IMR-90 (cell line): ENCODE measurements around the gene PLCL2. TPM values are rescaled to one million over a fixed set of nuclear protein-coding genes. Genes with fewer than 3 reads are reported as not detected.

Source experiments
- ATAC-seq: fragments of 200-7000 bp; cut with Tn5 transposase; 2 replicates; pipeline ENCODE4 v1.9.1; 2020; ENCODE audit warnings: low read depth, mild to moderate bottlenecking, moderate library complexity
- BruUV-seq: library from RNA; stranded (reverse); fragments of 400-500 nt; replicated peaks from 2 replicates; lab custom pipeline; 2021; lab: Mats Ljungman, UMichigan
- CTCF ChIA-PET: fragments of 300-600 bp; formaldehyde crosslinking; extraction: SDS; loops from one replicate; lab custom pipeline; 2021; ENCODE audit warnings: antibody characterized with exemption; lab: Yijun Ruan, JAX
- POLR2A ChIA-PET: fragments of 300-600 bp; sonication (Branson Sonifier 250); formaldehyde crosslinking; loops from one replicate; lab custom pipeline; 2022; ENCODE audit warnings: antibody characterized with exemption; ENCODE audit not compliant: unreplicated experiment; lab: Charles Lee
- DNase-seq: peaks from one replicate; pipeline ENCODE4 v3.0.0; 2013
- H2AFZ ChIP-seq: replicated peaks from 2 replicates; pipeline ENCODE3; 2013; ENCODE audit warnings: low read length, mild to moderate bottlenecking; ENCODE audit not compliant: poor library complexity
- H2AK5ac ChIP-seq: 2 replicates; pipeline ENCODE4 v1.6.1; 2013; ENCODE audit warnings: low read depth, low read length, inconsistent platforms
- H2AK9ac ChIP-seq: replicated peaks from 2 replicates; pipeline ENCODE3; 2013; ENCODE audit warnings: mild to moderate bottlenecking, low read depth, low read length, moderate library complexity; ENCODE audit not compliant: poor library complexity
- H2BK120ac ChIP-seq: 2 replicates; pipeline ENCODE4 v1.6.1; 2013; ENCODE audit warnings: low read depth, low read length, inconsistent platforms
- H2BK15ac ChIP-seq: 3 replicates; pipeline ENCODE4 v1.6.1; 2013; ENCODE audit warnings: low read depth, low read length, inconsistent platforms
- H2BK20ac ChIP-seq: 2 replicates; pipeline ENCODE4 v1.6.1; 2013; ENCODE audit warnings: low read depth, mild to moderate bottlenecking, inconsistent platforms, low read length, moderate library complexity
- H2BK5ac ChIP-seq: 2 replicates; pipeline ENCODE4 v1.6.1; 2013; ENCODE audit warnings: mild to moderate bottlenecking, low read depth, low read length, inconsistent platforms; ENCODE audit not compliant: poor library complexity, severe bottlenecking
- H3K14ac ChIP-seq: replicated peaks from 2 replicates; pipeline ENCODE4 v1.6.1; 2013; ENCODE audit warnings: low read depth, low read length, inconsistent platforms
- H3K18ac ChIP-seq: 2 replicates; pipeline ENCODE4 v1.6.1; 2013; ENCODE audit warnings: low read depth, low read length, control low read depth
- H3K23ac ChIP-seq: 2 replicates; pipeline ENCODE4 v1.6.1; 2013; ENCODE audit warnings: low read depth, low read length, inconsistent platforms
- H3K27ac ChIP-seq: 2 replicates; pipeline ENCODE4 v1.5.1; 2013; ENCODE audit warnings: mild to moderate bottlenecking, control low read depth, low read length; ENCODE audit not compliant: insufficient read depth
- H3K27me3 ChIP-seq: 2 replicates; pipeline ENCODE4 v1.6.1; 2013; ENCODE audit warnings: low read length; ENCODE audit not compliant: control insufficient read depth, insufficient read depth
- H3K36me3 ChIP-seq: 2 replicates; pipeline ENCODE4 v1.6.1; 2013; ENCODE audit warnings: low read length, mixed read lengths; ENCODE audit not compliant: control insufficient read depth, insufficient read depth
- H3K4ac ChIP-seq: 2 replicates; pipeline ENCODE4 v1.6.1; 2013; ENCODE audit warnings: low read depth, low read length, inconsistent platforms
- H3K4me1 ChIP-seq: 2 replicates; pipeline ENCODE4 v1.6.1; 2013; ENCODE audit warnings: low read length, mixed read lengths; ENCODE audit not compliant: control insufficient read depth, insufficient read depth
- H3K4me2 ChIP-seq: 2 replicates; pipeline ENCODE4 v1.6.1; 2013; ENCODE audit warnings: low read depth, mild to moderate bottlenecking, control low read depth, low read length, moderate library complexity
- H3K4me3 ChIP-seq: 2 replicates; pipeline ENCODE4 v1.5.1; 2013; ENCODE audit warnings: low read depth, mild to moderate bottlenecking, control low read depth, low read length, moderate library complexity; ENCODE audit not compliant: insufficient read depth
- H3K56ac ChIP-seq: 2 replicates; pipeline ENCODE4 v1.6.1; 2013; ENCODE audit warnings: low read length, inconsistent platforms; ENCODE audit not compliant: insufficient read depth; ENCODE audit errors: extremely low read depth
- H3K79me1 ChIP-seq, 2 experiments: 2 replicates each; pipeline ENCODE4 v1.6.1; 2013; ENCODE audit warnings: low read length in 2 of 2, inconsistent platforms in 1 of 2, low read depth in 1 of 2
- H3K9ac ChIP-seq: 2 replicates; pipeline ENCODE4 v1.6.1; 2013; ENCODE audit warnings: low read depth, low read length, control low read depth
- H3K9me1 ChIP-seq: 2 replicates; pipeline ENCODE4 v1.6.1; 2013; ENCODE audit warnings: low read length, inconsistent platforms; ENCODE audit not compliant: insufficient read depth
- H3K9me3 ChIP-seq: 2 replicates; pipeline ENCODE4 v1.6.1; 2013; ENCODE audit warnings: low read length; ENCODE audit not compliant: control insufficient read depth, insufficient read depth
- H4K20me1 ChIP-seq: 2 replicates; pipeline ENCODE4 v1.6.1; 2013; ENCODE audit warnings: low read length, inconsistent platforms; ENCODE audit not compliant: insufficient read depth
- H4K5ac ChIP-seq: 2 replicates; pipeline ENCODE4 v1.6.1; 2013; ENCODE audit warnings: mild to moderate bottlenecking, low read depth, low read length, control low read depth
- H4K8ac ChIP-seq, 2 experiments: 2 replicates each; pipeline ENCODE4 v1.6.1; 2013; ENCODE audit warnings: low read depth in 2 of 2, low read length in 2 of 2, control low read depth in 1 of 2, inconsistent platforms in 1 of 2
- H4K91ac ChIP-seq: 2 replicates; pipeline ENCODE4 v1.6.1; 2013; ENCODE audit warnings: low read depth, low read length, inconsistent platforms; ENCODE audit not compliant: insufficient read depth
- BHLHE40 ChIP-seq: fragments of 150-350 bp; IDR thresholded peaks from 2 replicates; pipeline ENCODE4 v1.6.1; 2016; ENCODE audit warnings: mild to moderate bottlenecking, low read depth, low read length
- CEBPB ChIP-seq: IDR thresholded peaks from 2 replicates; pipeline ENCODE4 v1.6.1; 2012; ENCODE audit warnings: low read depth, low read length, improper control_type of control experiment
- CHD1 ChIP-seq: IDR thresholded peaks from 2 replicates; pipeline ENCODE4 v1.6.1; 2012; ENCODE audit warnings: low read depth, low read length, improper control_type of control experiment
- CTCF ChIP-seq: conservative IDR thresholded peaks from 2 replicates; pipeline ENCODE4 v1.5.1; 2012; ENCODE audit warnings: mild to moderate bottlenecking, low read depth, low read length, improper control_type of control experiment
- FOS ChIP-seq: fragments of 150-350 bp; IDR thresholded peaks from 2 replicates; pipeline ENCODE4 v1.6.1; 2016; ENCODE audit warnings: low read depth, low read length
- MAFK ChIP-seq: IDR thresholded peaks from 2 replicates; pipeline ENCODE4 v1.6.1; 2012; ENCODE audit warnings: low read depth, low read length, improper control_type of control experiment
- MAZ ChIP-seq: IDR thresholded peaks from 2 replicates; pipeline ENCODE4 v1.6.1; 2012; ENCODE audit warnings: low read depth, mild to moderate bottlenecking, low read length, improper control_type of control experiment, moderate library complexity, borderline replicate concordance
- MXI1 ChIP-seq: IDR thresholded peaks from 2 replicates; pipeline ENCODE4 v1.6.1; 2012; ENCODE audit warnings: low read depth, mild to moderate bottlenecking, low read length, moderate library complexity, borderline replicate concordance
- NFE2L2 ChIP-seq: fragments of 150-350 bp; IDR thresholded peaks from 2 replicates; pipeline ENCODE4 v1.6.1; 2016; ENCODE audit warnings: low read depth, mild to moderate bottlenecking, low read length
- POLR2A ChIP-seq: IDR thresholded peaks from 2 replicates; pipeline ENCODE4 v1.6.1; 2012; ENCODE audit warnings: mild to moderate bottlenecking, low read depth, low read length
- RAD21 ChIP-seq: IDR thresholded peaks from 2 replicates; pipeline ENCODE4 v1.6.1; 2012; ENCODE audit warnings: low read length, improper control_type of control experiment
- RCOR1 ChIP-seq: IDR thresholded peaks from 2 replicates; pipeline ENCODE4 v1.6.1; 2012; ENCODE audit warnings: mild to moderate bottlenecking, low read length, improper control_type of control experiment; ENCODE audit not compliant: insufficient replicate concordance
- RFX5 ChIP-seq: IDR thresholded peaks from 2 replicates; pipeline ENCODE4 v1.8.0; 2012; ENCODE audit warnings: low read depth, mild to moderate bottlenecking, low read length, moderate library complexity
- SMC3 ChIP-seq: fragments of 150-350 bp; IDR thresholded peaks from 2 replicates; pipeline ENCODE4 v1.6.1; 2016; ENCODE audit warnings: low read depth, mild to moderate bottlenecking, antibody characterized with exemption, low read length, moderate library complexity
- WGBS, 2 experiments: methylation state at CpG; one replicate each; pipeline versions ENCODE4 v1.1.5 to v1.1.7; 2013; ENCODE audit warnings: missing lambda C conversion rate in 2 of 2; ENCODE audit not compliant: insufficient read length in 1 of 2; ENCODE audit errors: extremely low coverage in 2 of 2; 5-methylcytosine and 5-hydroxymethylcytosine counted together
- dilution Hi-C: fragments of 300-500 bp; cut with HindIII; formaldehyde crosslinking; loops from one replicate; pipeline ENCODE4 v1.14.3; 2018; ENCODE audit warnings: low sequenced_read_pairs; ENCODE audit not compliant: unreplicated experiment
- in situ Hi-C: fragments of 300-500 bp; cut with MboI; formaldehyde crosslinking; loops from 3 replicates; pipeline ENCODE4 v1.14.3; 2019; ENCODE audit warnings: low sequenced_read_pairs, inconsistent platforms, mixed read lengths
- intact Hi-C: fragments of 100-400 bp; cut with micrococcal nuclease; formaldehyde crosslinking; loops from 2 replicates; pipeline ENCODE4 v1.10.0; 2022
- polyA plus RNA-seq, 3 experiments: library from polyadenylated mRNA; depleted of rRNA; stranded (reverse); fragments of >200 nt; gene quantifications; 2 replicates each; pipeline ENCODE4 v1.2.3, GENCODE V29; 2012; ENCODE audit warnings: low replicate concordance in 1 of 3
- total RNA-seq: library from RNA; depleted of rRNA; stranded (reverse); fragments of >200 nt; gene quantifications from 2 replicates; pipeline ENCODE4 v1.2.3, GENCODE V29; 2012
- TF ChIP-seq, protein P1 (sequence below): fragments of 150-350 bp; IDR thresholded peaks from 2 replicates; pipeline ENCODE4 v1.6.1; 2017; ENCODE audit warnings: mild to moderate bottlenecking, antibody characterized with exemption, low read length, low read depth
- TF ChIP-seq, protein P2 (sequence below): fragments of 150-350 bp; IDR thresholded peaks from 2 replicates; pipeline ENCODE4 v1.6.1; 2016; ENCODE audit warnings: low read depth, mild to moderate bottlenecking, low read length, moderate library complexity, borderline replicate concordance

PLCL2 gene
- total and polyA plus RNA-seq, 2 of the 4 experiments (the other 2 are of a cell fraction), result 0.92 to 3.8 TPM

GRCh38 chr3:17088602-17089313, 204.0 kb downstream of the PLCL2 start:
- dilution Hi-C loops (no loop called here), in situ Hi-C loops (no loop called here), intact Hi-C loops (no loop called here)
- Histone ChIP-seq H4K20me1 (no peaks in the 10 kb centered on the region), H2AFZ (no peak overlapping the region), H3K56ac (no peak overlapping the region), H3K9me1 (no peaks in the 10 kb centered on the region), H2BK15ac (no peak overlapping the region), H3K9me3 (no peaks in the 10 kb centered on the region), H3K23ac (no peak overlapping the region), H3K27me3 (no peaks in the 10 kb centered on the region), H3K27ac (no peak overlapping the region), H2AK9ac (no peak overlapping the region), H3K18ac (no peak overlapping the region), H3K79me1 (no peaks in the 10 kb centered on the region), H3K4me2 (no peak overlapping the region), H2BK120ac (no peak overlapping the region), H3K4ac (no peak overlapping the region), H2BK20ac (no peak overlapping the region), H4K5ac (no peak overlapping the region), H3K14ac (no peak overlapping the region), H3K36me3 (no peaks in the 10 kb centered on the region), H2BK5ac (no peak overlapping the region), H3K9ac (no peak overlapping the region), H3K4me1 (no peaks in the 10 kb centered on the region), H2AK5ac (no peak overlapping the region), H4K8ac (no peak overlapping the region), H4K91ac (no peak overlapping the region), H3K4me3 (no peak overlapping the region)
- DNase-seq, result no peak
- no CpG with 5 or more reads among the region's 6 CpGs for WGBS, 2 experiments
- CTCF ChIA-PET, result no interaction called here
- TF ChIP-seq CEBPB, result no peak
- no peak for TF ChIP-seq FOS
- no peak for TF ChIP-seq MAZ
- no peak for TF ChIP-seq CHD1
- no peak for TF ChIP-seq NFE2L2
- no peak for TF ChIP-seq SMC3
- no peak for TF ChIP-seq RFX5
- no peak for TF ChIP-seq MAFK
- TF ChIP-seq, protein P1, sequence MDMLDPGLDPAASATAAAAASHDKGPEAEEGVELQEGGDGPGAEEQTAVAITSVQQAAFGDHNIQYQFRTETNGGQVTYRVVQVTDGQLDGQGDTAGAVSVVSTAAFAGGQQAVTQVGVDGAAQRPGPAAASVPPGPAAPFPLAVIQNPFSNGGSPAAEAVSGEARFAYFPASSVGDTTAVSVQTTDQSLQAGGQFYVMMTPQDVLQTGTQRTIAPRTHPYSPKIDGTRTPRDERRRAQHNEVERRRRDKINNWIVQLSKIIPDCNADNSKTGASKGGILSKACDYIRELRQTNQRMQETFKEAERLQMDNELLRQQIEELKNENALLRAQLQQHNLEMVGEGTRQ, result no peak
- TF ChIP-seq POLR2A, result no peak
- TF ChIP-seq RAD21, result no peak
- TF ChIP-seq BHLHE40, result no peak
- no peak for TF ChIP-seq RCOR1
- TF ChIP-seq, protein P2, sequence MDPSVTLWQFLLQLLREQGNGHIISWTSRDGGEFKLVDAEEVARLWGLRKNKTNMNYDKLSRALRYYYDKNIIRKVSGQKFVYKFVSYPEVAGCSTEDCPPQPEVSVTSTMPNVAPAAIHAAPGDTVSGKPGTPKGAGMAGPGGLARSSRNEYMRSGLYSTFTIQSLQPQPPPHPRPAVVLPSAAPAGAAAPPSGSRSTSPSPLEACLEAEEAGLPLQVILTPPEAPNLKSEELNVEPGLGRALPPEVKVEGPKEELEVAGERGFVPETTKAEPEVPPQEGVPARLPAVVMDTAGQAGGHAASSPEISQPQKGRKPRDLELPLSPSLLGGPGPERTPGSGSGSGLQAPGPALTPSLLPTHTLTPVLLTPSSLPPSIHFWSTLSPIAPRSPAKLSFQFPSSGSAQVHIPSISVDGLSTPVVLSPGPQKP, result no peak
- TF ChIP-seq CTCF, result no peak
- TF ChIP-seq MXI1, result no peak
- POLR2A ChIA-PET, result no interaction called here
- no peak for ATAC-seq
- no TSS peak for BruUV-seq
